Suprapubic skin (tissue), 4 donors: ENCODE measurements around the gene ZNF280C. TPM values are rescaled to one million over a fixed set of nuclear protein-coding genes. Genes with fewer than 3 reads are reported as not detected.

Experiments used
- DNase-seq, 2 donors: peaks; one replicate each; pipeline ENCODE4 v3.0.0-alpha.2; 2019; ENCODE audit warnings: low spot score in 2 of 2
- H3K27ac ChIP-seq: fragments of 200-600 bp; sonication (generic); one replicate; pipeline ENCODE4 v1.5.1; 2019
- H3K27me3 ChIP-seq: fragments of 200-600 bp; sonication (generic); one replicate; pipeline ENCODE4 v1.5.1; 2019
- H3K36me3 ChIP-seq: fragments of 200-600 bp; sonication (generic); one replicate; pipeline ENCODE4 v1.5.1; 2019
- H3K4me1 ChIP-seq: fragments of 200-600 bp; sonication (generic); one replicate; pipeline ENCODE4 v1.5.1; 2019
- H3K4me3 ChIP-seq: fragments of 200-600 bp; sonication (generic); one replicate; pipeline ENCODE4 v1.5.1; 2019; ENCODE audit warnings: mild to moderate bottlenecking
- H3K9me3 ChIP-seq: fragments of 200-600 bp; sonication (generic); one replicate; pipeline ENCODE4 v1.5.1; 2019
- EP300 ChIP-seq: sonication (generic); formaldehyde crosslinking; IDR thresholded peaks from one replicate; pipeline ENCODE4 v1.6.1; 2017; ENCODE audit warnings: antibody characterized with exemption
- POLR2A ChIP-seq, 2 donors: fragments of 450-650 bp; IDR thresholded peaks; one replicate each; pipeline ENCODE4 v1.6.1; 2017; ENCODE audit warnings: antibody characterized with exemption in 2 of 2, mild to moderate bottlenecking in 2 of 2, moderate library complexity in 2 of 2
- POLR2AphosphoS5 ChIP-seq, 3 donors: sonication (generic); formaldehyde crosslinking; IDR thresholded peaks; one replicate each; pipeline ENCODE4 v1.6.1; 2017; ENCODE audit warnings: antibody characterized with exemption in 3 of 3
- WGBS: methylation state at CpG from one replicate; pipeline ENCODE4 v1.1.5; 2018; 5-methylcytosine and 5-hydroxymethylcytosine counted together
- total RNA-seq, 4 donors: library from RNA; depleted of rRNA; stranded (reverse); fragments of >200 nt; gene quantifications; one replicate each; pipeline ENCODE4 v1.1.0, GENCODE V29; 2016
- TF ChIP-seq, protein P1 (sequence below), 2 donors: fragments of 200-600 bp in 1 of 2; fragments of 450-650 bp in 1 of 2; sonication (generic) in 1 of 2; IDR thresholded peaks; one replicate each; pipeline ENCODE4 v1.5.1; 2016 to 2019; ENCODE audit warnings: antibody characterized with exemption in 2 of 2, mild to moderate bottlenecking in 1 of 2, moderate library complexity in 1 of 2

Gene ZNF280C
- total RNA-seq, 4 donors from 2014 or later: 4.5 to 7.2 (median 6.1) TPM

DNA sequence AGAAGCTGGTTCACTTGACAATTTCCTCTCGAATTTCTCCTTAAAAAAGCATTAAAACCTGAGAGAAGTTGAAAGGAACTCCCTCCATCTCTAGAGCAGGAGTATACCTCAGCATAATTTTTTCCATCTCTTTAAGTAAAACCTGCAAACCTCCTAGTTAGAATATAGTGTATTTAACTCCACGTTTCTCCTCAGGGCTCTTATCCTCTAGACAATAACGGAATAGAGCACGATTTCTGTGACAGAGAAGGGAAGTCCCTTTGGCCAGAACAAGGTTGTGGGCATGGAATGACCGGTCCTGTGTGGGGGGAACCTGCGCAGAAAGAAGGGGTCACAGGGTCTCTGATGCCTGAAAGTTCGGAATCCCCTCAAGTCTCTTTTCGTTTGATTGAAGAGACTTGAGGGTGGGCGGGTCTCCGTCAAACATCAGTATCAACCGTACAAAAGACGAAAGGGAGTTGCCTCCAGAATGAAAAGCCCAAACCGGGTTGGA, 697 bp downstream of the ZNF280C start:
- WGBS: 21% methylated on average over 13 of the region's 13 CpGs
- H3K9me3 ChIP-seq: no peaks in the 10 kb centered on the region
- no peaks in the 10 kb centered on the region for H3K36me3 ChIP-seq
- H3K27ac ChIP-seq: peak overlapping the region; percentile 77
- H3K27me3 ChIP-seq: no peaks in the 10 kb centered on the region
- TF ChIP-seq POLR2A (IDR thresholded peaks at IDR 0.05) (no peak), EP300 (no peak), POLR2AphosphoS5 (IDR thresholded peaks at IDR 0.05) (no peak)
- TF ChIP-seq, protein P1, sequence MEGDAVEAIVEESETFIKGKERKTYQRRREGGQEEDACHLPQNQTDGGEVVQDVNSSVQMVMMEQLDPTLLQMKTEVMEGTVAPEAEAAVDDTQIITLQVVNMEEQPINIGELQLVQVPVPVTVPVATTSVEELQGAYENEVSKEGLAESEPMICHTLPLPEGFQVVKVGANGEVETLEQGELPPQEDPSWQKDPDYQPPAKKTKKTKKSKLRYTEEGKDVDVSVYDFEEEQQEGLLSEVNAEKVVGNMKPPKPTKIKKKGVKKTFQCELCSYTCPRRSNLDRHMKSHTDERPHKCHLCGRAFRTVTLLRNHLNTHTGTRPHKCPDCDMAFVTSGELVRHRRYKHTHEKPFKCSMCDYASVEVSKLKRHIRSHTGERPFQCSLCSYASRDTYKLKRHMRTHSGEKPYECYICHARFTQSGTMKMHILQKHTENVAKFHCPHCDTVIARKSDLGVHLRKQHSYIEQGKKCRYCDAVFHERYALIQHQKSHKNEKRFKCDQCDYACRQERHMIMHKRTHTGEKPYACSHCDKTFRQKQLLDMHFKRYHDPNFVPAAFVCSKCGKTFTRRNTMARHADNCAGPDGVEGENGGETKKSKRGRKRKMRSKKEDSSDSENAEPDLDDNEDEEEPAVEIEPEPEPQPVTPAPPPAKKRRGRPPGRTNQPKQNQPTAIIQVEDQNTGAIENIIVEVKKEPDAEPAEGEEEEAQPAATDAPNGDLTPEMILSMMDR (IDR thresholded peaks at IDR 0.05): no peak
- peak overlapping the region; percentile 66 for H3K4me3 ChIP-seq
- DNase-seq: no peak
- peaks cover 5% of the 10 kb centered on the region for H3K4me1 ChIP-seq

- no peak overlapping the region for H3K27ac ChIP-seq
- no peaks in the 10 kb centered on the region for H3K27me3 ChIP-seq
- no peak for TF ChIP-seq POLR2AphosphoS5 (IDR thresholded peaks at IDR 0.05)
- TF ChIP-seq, protein P1 (IDR thresholded peaks at IDR 0.05): no peak
- H3K36me3 ChIP-seq: no peaks in the 10 kb centered on the region
- WGBS: 79% methylated on average over 2 of the region's 2 CpGs
- H3K4me3 ChIP-seq: no peak overlapping the region
- no peak for DNase-seq
- H3K4me1 ChIP-seq: peaks cover 5% of the 10 kb centered on the region
- H3K9me3 ChIP-seq: no peaks in the 10 kb centered on the region
Measured at GRCh38 chrX:130264573-130264972, 4.1 kb downstream of the ZNF280C start.

DNA sequence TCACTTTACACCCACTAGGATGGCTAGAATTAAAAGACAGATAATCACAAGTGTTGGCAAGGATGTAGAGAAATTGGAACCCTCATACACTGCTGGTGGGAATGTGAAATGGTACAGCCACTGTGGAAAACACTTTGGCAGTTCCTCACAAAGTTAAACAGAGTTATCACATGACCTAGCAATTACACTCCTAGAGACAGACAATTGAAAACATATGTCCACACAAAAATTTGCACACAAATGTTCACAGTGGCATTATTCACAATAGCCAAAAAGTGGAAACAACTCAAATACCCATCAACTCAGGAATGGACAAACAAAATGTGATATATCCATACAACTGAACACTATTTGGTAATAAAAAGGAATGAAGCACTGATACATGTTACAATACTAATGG, 5.7 kb downstream of the ZNF280C start:
- H3K36me3 ChIP-seq: no peaks in the 10 kb centered on the region
- H3K9me3 ChIP-seq: no peaks in the 10 kb centered on the region
- H3K27ac ChIP-seq: no peak overlapping the region
- TF ChIP-seq POLR2AphosphoS5 (IDR thresholded peaks at IDR 0.05) (no peak), POLR2A (IDR thresholded peaks at IDR 0.05) (no peak), EP300 (no peak)
- TF ChIP-seq, protein P1 (IDR thresholded peaks at IDR 0.05): no peak
- no peak for DNase-seq
- peaks cover 5% of the 10 kb centered on the region for H3K4me1 ChIP-seq
- H3K4me3 ChIP-seq: no peak overlapping the region
- H3K27me3 ChIP-seq: no peaks in the 10 kb centered on the region

DNA sequence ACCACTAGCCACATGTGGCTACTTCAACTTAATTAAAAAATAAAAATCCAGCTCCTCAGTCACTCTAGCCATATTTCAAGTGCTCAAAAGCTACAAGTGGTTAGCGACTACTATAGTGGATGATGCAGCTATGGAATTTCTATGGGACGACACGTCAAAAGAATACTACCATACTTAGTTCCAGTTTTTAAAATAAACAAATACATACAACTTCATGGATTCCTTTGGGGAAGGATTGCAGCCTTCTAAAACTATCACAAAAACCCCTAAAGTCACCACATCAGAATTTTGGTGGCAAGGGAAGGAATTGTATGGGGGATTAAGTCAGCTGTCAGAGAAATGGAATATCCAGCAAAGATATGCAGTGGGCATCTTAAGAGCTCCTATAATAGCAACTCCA, 6.5 kb downstream of the ZNF280C start:
- H3K4me1 ChIP-seq: peaks cover 1% of the 10 kb centered on the region
- no peaks in the 10 kb centered on the region for H3K27me3 ChIP-seq
- no peak for TF ChIP-seq POLR2AphosphoS5 (IDR thresholded peaks at IDR 0.05)
- TF ChIP-seq EP300: no peak
- no peak for TF ChIP-seq POLR2A (IDR thresholded peaks at IDR 0.05)
- TF ChIP-seq, protein P1 (IDR thresholded peaks at IDR 0.05): no peak
- DNase-seq: no peak
- no peak overlapping the region for H3K4me3 ChIP-seq
- no peaks in the 10 kb centered on the region for H3K9me3 ChIP-seq
- 85% methylated on average over 3 of the region's 3 CpGs for WGBS
- H3K36me3 ChIP-seq: no peaks in the 10 kb centered on the region
- no peak overlapping the region for H3K27ac ChIP-seq

DNA sequence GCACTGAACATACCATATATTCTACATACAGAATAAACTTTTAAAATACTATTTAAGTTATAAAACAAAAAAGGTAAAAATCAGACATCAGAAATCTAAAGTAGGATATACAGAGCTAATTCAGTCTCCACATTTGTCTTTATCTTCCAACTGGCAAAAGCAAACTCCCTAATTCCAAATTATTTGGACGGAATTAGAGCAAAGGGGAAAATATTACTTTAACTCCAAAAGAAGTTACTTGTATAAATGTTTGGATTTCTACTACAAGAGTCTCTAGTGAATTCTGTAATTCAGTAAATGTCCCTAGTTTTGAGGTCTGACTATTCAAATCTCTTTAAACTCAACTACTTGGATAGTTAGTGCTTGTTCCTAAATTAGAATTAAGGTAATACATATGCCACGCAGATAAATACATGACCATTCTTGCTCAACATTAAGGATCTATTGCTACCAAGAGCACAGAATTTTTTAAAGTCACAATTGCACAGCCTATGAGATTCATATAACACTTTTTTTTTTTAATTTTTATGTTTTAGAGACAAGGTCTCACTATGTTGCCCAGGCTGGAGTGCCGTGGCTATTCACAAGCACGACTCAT, 7.3 kb downstream of the ZNF280C start:
- TF ChIP-seq EP300: no peak
- TF ChIP-seq POLR2AphosphoS5 (IDR thresholded peaks at IDR 0.05): no peak
- no peak for TF ChIP-seq POLR2A (IDR thresholded peaks at IDR 0.05)
- TF ChIP-seq, protein P1 (IDR thresholded peaks at IDR 0.05): no peak
- 76% methylated on average over 4 of the region's 4 CpGs for WGBS
- no peak for DNase-seq

More for the DNA sequence above, 7.3 kb downstream of the ZNF280C start:
- H3K9me3 ChIP-seq: no peaks in the 10 kb centered on the region
- no peaks in the 10 kb centered on the region for H3K4me1 ChIP-seq
- no peaks in the 10 kb centered on the region for H3K36me3 ChIP-seq
- no peak overlapping the region for H3K27ac ChIP-seq
- no peak overlapping the region for H3K4me3 ChIP-seq
- no peaks in the 10 kb centered on the region for H3K27me3 ChIP-seq
